Esophagus muscularis mucosa (tissue), 4 donors: Measurements from ENCODE around the gene SCUBE2. TPM values are rescaled to one million over a fixed set of nuclear protein-coding genes. Genes with fewer than 3 reads are reported as not detected.
"Not testable (repeated sequence)": the region's sequence is repeated elsewhere in the genome, so short reads cannot be mapped to it uniquely, and the experiment has no call there.

ENCODE experiments used
- DNase-seq: peaks from one replicate; pipeline ENCODE4 v3.0.0-alpha.2; 2017; ENCODE audit errors: extremely low spot score
- H3K27ac ChIP-seq, 4 donors: fragments of 200-600 bp; sonication (generic); replicated peaks in 1 of 4; 1 replicate in 3 of 4; 2 replicates in 1 of 4; pipeline ENCODE4 v1.5.1; 2016 to 2019; ENCODE audit warnings: mild to moderate bottlenecking in 1 of 4
- H3K27me3 ChIP-seq, 4 donors: fragments of 200-600 bp; sonication (generic); one replicate each; pipeline versions ENCODE4 v1.5.1 to v1.6.0; 2016 to 2019
- H3K36me3 ChIP-seq, 4 donors: fragments of 200-600 bp; sonication (generic); one replicate each; pipeline ENCODE4 v1.5.1; 2016 to 2019
- H3K4me1 ChIP-seq, 4 donors: fragments of 200-600 bp; sonication (generic); one replicate each; pipeline ENCODE4 v1.5.1; 2016 to 2019
- H3K4me3 ChIP-seq, 4 donors: fragments of 200-600 bp; sonication (generic); 1 replicate in 2 of 4; 2 replicates in 2 of 4; pipeline ENCODE4 v1.5.1; 2016 to 2019; ENCODE audit warnings: mild to moderate bottlenecking in 4 of 4, moderate library complexity in 1 of 4
- H3K9me3 ChIP-seq, 4 donors: fragments of 200-600 bp; sonication (generic); 1 replicate in 3 of 4; 2 replicates in 1 of 4; pipeline ENCODE4 v1.5.1; 2016 to 2019
- EP300 ChIP-seq: sonication (generic); formaldehyde crosslinking; IDR thresholded peaks from one replicate; pipeline ENCODE4 v1.6.1; 2017; ENCODE audit warnings: antibody characterized with exemption
- POLR2A ChIP-seq: fragments of 450-650 bp; IDR thresholded peaks from one replicate; pipeline ENCODE4 v1.6.1; 2017; ENCODE audit warnings: antibody characterized with exemption, moderate library complexity, mild to moderate bottlenecking, low read depth
- POLR2AphosphoS5 ChIP-seq, 2 donors: sonication (generic); formaldehyde crosslinking; IDR thresholded peaks; one replicate each; pipeline ENCODE4 v1.6.1; 2017; ENCODE audit warnings: antibody characterized with exemption in 2 of 2
- WGBS: methylation state at CpG from one replicate; pipeline ENCODE4 v1.1.5; 2018; 5-methylcytosine and 5-hydroxymethylcytosine counted together
- intact Hi-C: fragments of 100-400 bp; cut with DNase I; formaldehyde crosslinking; loops from one replicate; pipeline ENCODE4 v1.15.1; 2023
- total RNA-seq, 4 donors: library from RNA; depleted of rRNA; stranded (reverse); fragments of >200 nt; gene quantifications; one replicate each; pipeline versions ENCODE4 v1.1.0 to v1.2.1, GENCODE V29; 2016
- TF ChIP-seq, protein P1 (sequence below), 3 experiments: fragments of 200-600 bp in 2 of 3; fragments of 450-650 bp in 1 of 3; sonication (generic) in 2 of 3; IDR thresholded peaks; one replicate each; pipeline ENCODE4 v1.5.1; 2017 to 2019; ENCODE audit warnings: antibody characterized with exemption in 3 of 3, mild to moderate bottlenecking in 2 of 3, moderate library complexity in 1 of 3

Gene SCUBE2
- total RNA-seq, 4 donors from 2014 or later: 1.7 to 11.5 (median 8.2) TPM

DNA sequence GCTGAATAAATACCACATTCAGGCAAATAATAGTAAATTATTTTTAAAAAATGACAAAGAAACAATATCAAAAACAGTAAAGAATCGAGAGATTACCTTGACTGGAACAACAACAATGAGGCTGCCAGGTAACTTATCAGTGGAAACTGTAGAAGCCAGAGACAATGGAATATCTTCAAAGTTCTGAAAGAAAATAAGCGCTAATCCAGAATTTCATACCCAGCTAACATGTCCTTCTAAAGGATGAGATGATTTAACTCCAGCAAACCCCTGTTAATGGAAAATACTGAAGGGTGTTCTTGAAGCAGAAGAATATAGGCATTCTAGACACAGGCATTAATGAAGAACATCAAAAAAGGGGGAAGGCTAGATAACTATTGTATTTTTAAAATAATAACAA lies 20.7 kb upstream of the SCUBE2 start:
- intact Hi-C loops: no loop called here
- Histone ChIP-seq H3K27me3 (no peaks in the 10 kb centered on the region), H3K4me1 (no peaks in the 10 kb centered on the region), H3K4me3 (no peak overlapping the region), H3K27ac (no peak overlapping the region), H3K36me3 (no peaks in the 10 kb centered on the region), H3K9me3 (peaks cover 0 to 11% (median 7%) of the 10 kb centered on the region in 4 donors)
- DNase-seq: no peak
- WGBS: 94% methylated on average over 2 of the region's 2 CpGs
- TF ChIP-seq EP300 (no peak), POLR2AphosphoS5 (IDR thresholded peaks at IDR 0.05) (no peak), POLR2A (no peak)
- TF ChIP-seq, protein P1, sequence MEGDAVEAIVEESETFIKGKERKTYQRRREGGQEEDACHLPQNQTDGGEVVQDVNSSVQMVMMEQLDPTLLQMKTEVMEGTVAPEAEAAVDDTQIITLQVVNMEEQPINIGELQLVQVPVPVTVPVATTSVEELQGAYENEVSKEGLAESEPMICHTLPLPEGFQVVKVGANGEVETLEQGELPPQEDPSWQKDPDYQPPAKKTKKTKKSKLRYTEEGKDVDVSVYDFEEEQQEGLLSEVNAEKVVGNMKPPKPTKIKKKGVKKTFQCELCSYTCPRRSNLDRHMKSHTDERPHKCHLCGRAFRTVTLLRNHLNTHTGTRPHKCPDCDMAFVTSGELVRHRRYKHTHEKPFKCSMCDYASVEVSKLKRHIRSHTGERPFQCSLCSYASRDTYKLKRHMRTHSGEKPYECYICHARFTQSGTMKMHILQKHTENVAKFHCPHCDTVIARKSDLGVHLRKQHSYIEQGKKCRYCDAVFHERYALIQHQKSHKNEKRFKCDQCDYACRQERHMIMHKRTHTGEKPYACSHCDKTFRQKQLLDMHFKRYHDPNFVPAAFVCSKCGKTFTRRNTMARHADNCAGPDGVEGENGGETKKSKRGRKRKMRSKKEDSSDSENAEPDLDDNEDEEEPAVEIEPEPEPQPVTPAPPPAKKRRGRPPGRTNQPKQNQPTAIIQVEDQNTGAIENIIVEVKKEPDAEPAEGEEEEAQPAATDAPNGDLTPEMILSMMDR (IDR thresholded peaks at IDR 0.05): no peak

DNA sequence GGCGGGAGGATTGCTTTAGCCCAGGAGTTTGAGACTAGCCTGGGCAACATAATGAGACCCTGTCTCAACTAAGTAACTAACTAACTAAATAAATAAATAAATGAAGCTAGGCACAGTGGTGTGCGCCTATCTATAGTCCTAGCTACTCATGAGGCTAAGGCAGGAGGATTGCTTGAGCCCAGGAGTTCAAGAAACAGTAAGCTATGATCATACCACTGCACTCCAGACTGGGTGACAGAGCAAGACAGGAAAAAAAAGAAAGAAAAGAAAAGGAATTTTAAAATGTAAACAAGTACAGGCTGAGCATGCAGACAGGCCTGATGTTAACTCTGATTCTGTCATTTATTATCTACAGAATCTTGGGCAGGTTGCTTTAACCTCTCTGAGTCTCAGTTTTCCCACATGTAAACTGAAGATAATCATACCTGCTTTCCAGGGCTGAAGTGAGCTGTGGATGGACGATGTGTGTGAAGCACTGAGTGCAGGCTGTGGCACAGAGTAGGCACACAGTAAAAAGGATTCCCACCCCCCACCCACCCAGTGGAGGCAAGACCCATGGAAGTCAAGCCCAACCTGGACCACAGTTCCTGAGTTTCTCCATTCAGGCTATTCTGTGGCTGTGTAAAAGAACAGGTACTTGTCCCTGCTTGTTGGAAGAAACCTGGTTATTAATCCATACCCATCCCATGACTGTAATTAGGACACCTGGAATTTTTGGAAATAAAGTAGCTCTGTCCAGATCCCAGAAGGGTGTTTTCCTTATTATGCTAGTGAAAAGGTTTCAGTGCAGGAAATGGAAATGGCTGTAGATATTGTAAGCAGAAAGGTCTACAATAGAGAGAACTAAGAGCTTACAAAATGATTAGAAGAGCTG lies 18.7 kb upstream of the SCUBE2 start:
- 79% methylated on average over 3 of the region's 3 CpGs for WGBS
- intact Hi-C loops: no loop called here
- no peaks in the 10 kb centered on the region for H3K27me3 ChIP-seq

DNA sequence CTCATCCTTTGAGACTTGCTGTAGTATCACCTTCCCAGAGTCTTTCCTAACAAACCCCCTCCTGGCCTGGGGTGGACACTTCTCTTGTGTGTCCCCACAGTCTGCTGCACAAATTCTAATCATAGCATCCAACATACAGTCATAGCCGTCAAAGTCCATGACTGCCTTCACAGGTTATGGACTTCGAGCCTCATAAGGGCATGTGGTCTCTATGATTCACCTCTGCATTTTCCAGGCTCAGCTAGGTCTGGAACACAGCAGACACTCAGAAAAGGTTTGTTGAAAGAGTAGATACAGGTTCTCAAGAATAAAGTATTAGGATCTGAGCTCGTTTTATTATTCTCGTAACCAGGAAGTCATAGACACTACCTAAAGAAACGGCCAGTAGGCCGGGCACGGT lies 13.2 kb upstream of the SCUBE2 start:
- no peaks in the 10 kb centered on the region for H3K36me3 ChIP-seq
- intact Hi-C loops: no loop called here
- 96% methylated on average over 7 of the region's 7 CpGs for WGBS

More for the DNA sequence above, 18.7 kb upstream of the SCUBE2 start:
- Histone ChIP-seq H3K36me3 (no peaks in the 10 kb centered on the region), H3K9me3 (peaks cover 0 to 11% (median 7%) of the 10 kb centered on the region in 4 donors), H3K4me3 (no peak overlapping the region), H3K4me1 (no peaks in the 10 kb centered on the region), H3K27ac (no peak overlapping the region)
- TF ChIP-seq POLR2AphosphoS5 (IDR thresholded peaks at IDR 0.05): no peak
- TF ChIP-seq, protein P1 (IDR thresholded peaks at IDR 0.05): no peak
- no peak for TF ChIP-seq POLR2A
- no peak for TF ChIP-seq EP300
- peak; percentile 50 for DNase-seq

DNA sequence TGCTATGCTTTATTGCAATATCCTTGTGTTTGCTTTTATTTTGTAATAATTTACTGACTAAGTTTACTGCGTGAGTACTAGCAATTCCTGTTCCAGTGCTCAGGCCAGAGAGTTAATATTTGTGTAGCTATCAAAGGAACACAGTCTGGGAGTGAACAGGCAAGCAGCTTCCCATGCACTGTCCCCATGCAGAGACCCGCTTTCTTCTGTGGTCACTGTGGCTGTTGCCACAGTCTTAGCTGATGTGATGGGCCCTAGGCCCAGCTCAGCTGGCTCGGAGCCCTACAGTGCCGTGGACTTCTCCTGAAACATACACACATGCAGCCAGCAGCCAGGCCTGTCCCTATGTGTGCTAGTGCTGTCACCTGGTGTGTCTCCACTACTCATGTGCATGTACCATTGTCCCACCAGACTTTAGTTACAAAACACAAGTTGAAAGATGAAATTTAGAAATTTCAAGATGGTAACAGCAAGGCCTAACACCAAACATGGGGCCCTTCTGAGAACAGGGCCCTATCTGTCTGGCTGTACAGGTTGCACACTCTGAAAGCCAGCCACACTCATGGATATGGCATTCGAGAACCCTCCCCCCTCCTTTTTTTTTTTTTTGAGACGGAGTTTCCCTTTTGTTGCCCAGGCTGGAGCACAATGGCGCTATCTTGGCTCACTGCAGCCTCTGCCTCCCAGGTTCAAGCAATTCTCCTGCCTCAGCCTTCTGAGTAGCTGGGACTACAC lies 12.3 kb upstream of the SCUBE2 start:
- Histone ChIP-seq H3K9me3 (no peaks in the 10 kb centered on the region), H3K36me3 (no peaks in the 10 kb centered on the region), H3K4me3 (no peak overlapping the region), H3K27ac (no peak overlapping the region), H3K27me3 (no peaks in the 10 kb centered on the region), H3K4me1 (no peaks in the 10 kb centered on the region)
- TF ChIP-seq POLR2AphosphoS5 (IDR thresholded peaks at IDR 0.05) (no peak), POLR2A (no peak), EP300 (no peak)
- TF ChIP-seq, protein P1 (IDR thresholded peaks at IDR 0.05): no peak
- 94% methylated on average over 7 of the region's 7 CpGs for WGBS
- DNase-seq: peak; percentile 89
- intact Hi-C loops: no loop called here

More for the DNA sequence above, 13.2 kb upstream of the SCUBE2 start:
- Histone ChIP-seq H3K27ac (no peak overlapping the region), H3K9me3 (no peaks in the 10 kb centered on the region), H3K4me1 (no peaks in the 10 kb centered on the region), H3K27me3 (no peaks in the 10 kb centered on the region), H3K4me3 (no peak overlapping the region)
- TF ChIP-seq EP300: no peak
- DNase-seq: peak; percentile 34

DNA sequence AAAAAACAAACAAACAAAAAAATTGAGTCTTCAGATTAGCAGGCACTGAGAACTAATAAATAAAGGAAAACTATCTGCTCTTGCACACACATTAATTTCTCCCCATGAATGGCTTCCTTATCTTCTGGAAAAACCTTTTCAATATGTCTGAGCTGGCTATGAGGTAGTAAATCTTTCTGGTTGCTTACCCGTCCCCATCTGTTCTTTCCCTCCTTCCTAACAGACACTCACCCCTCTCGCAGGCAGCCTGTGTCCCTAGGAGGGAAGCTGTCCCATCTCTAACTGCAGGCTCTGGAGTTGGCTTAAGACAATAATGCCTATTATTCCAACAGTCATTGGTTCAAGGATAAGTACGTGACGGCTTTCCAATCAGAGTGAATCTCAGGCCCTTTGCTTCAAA lies 8.2 kb upstream of the SCUBE2 start:
- intact Hi-C loops: no loop called here
- no peaks in the 10 kb centered on the region for H3K9me3 ChIP-seq
- H3K4me1 ChIP-seq: no peaks in the 10 kb centered on the region
- no peak overlapping the region for H3K27ac ChIP-seq
- DNase-seq: peak; percentile 86
- no peaks in the 10 kb centered on the region for H3K27me3 ChIP-seq
- WGBS: 91% methylated on average over 4 of the region's 4 CpGs
- H3K36me3 ChIP-seq: no peaks in the 10 kb centered on the region
- no peak overlapping the region for H3K4me3 ChIP-seq
- TF ChIP-seq POLR2AphosphoS5 (IDR thresholded peaks at IDR 0.05) (no peak), POLR2A (no peak), EP300 (no peak)
- TF ChIP-seq, protein P1 (IDR thresholded peaks at IDR 0.05): no peak

DNA sequence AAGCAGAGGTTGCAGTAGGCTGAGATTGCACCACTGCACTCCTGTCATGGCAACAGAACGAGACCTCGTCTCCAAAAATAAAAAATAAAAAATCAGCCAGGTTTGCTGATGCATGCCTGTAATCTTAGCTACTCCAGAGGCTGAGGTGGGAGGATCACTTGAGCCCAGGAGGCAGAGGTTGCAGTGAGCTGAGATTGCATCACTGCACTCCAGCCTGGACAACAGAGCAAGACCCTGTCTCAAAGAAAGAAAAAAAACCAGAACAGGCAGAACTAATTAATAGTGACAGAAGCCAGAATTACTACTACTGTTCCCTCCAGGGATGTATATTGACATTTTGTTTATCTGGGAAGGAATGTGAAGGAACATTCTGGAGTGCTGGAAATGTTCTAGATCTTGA lies 7.1 kb upstream of the SCUBE2 start:
- H3K27me3 ChIP-seq, H3K4me1 ChIP-seq, intact Hi-C loops, H3K4me3 ChIP-seq, H3K27ac ChIP-seq, H3K36me3 ChIP-seq, H3K9me3 ChIP-seq: not testable (repeated sequence)
- peak; percentile 21 for DNase-seq
- WGBS: 89% methylated on average over 2 of the region's 2 CpGs

DNA sequence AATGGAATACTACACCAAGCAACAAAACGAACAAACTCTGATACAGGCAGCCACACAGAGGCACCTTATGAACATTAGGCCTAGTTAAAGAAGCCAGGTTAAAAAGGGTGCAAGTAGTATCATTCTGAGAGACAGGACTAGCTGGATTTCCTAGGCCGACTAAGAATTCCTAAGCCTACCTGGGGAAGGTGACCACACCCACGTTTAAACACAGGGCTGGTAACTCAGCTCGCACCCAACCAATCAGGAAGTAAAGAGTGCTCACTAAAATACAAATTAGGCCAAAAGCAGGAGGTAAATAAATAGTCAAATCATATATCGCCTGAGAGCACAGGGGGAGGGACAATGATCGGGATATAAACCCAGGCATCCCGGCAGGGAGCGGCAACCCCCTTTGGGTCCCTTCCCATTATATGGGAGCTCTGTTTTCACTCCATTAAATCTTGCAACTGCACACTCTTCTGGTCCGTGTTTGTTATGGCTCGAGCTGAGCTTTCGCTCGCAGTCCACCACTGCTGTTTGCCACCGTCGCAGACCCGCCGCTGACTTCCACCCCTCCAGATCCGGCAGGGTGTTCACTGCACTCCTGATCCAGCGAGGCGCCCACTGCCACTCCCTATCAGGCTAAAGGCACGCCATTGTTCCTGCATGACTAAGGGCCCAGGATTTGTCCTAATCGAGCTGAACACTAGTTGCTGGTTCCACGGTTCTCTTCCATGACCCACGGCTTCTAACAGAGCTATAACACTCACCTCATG lies 6.0 kb upstream of the SCUBE2 start:
- intact Hi-C loops, H3K4me3 ChIP-seq, H3K36me3 ChIP-seq, H3K27ac ChIP-seq, H3K9me3 ChIP-seq, H3K4me1 ChIP-seq, H3K27me3 ChIP-seq: not testable (repeated sequence)
- peak; percentile 37 for DNase-seq
- WGBS: 94% methylated on average over 23 of the region's 23 CpGs
